COLO829 (cell line): Measurements from ENCODE around the gene HTR3A.

Experiments used
- DNase-seq: peaks from one replicate; pipeline ENCODE4 v3.0.0; 2012; ENCODE audit warnings: low spot score

HTR3A gene

GRCh38 chr11:114019046-114019445, 44.1 kb downstream of the HTR3A start:
- no peak for DNase-seq

GRCh38 chr11:114019574-114019973, 44.7 kb downstream of the HTR3A start:
- DNase-seq: no peak

GRCh38 chr11:114025329-114025907, 50.5 kb downstream of the HTR3A start:
- no peak for DNase-seq

GRCh38 chr11:114026355-114026754, 51.4 kb downstream of the HTR3A start:
- no peak for DNase-seq

- no peak for DNase-seq
Observed at GRCh38 chr11:114027391-114027790, 52.5 kb downstream of the HTR3A start.

- no peak for DNase-seq
Observed at GRCh38 chr11:114027926-114028325, 53.0 kb downstream of the HTR3A start.

GRCh38 chr11:114031246-114031966, 56.5 kb downstream of the HTR3A start:
- DNase-seq: no peak

- no peak for DNase-seq
Observed at GRCh38 chr11:114031967-114032320, 57.0 kb downstream of the HTR3A start.

- no peak for DNase-seq
Observed at GRCh38 chr11:114033066-114033465, 58.2 kb downstream of the HTR3A start.

GRCh38 chr11:114033572-114033971, 58.7 kb downstream of the HTR3A start:
- no peak for DNase-seq

GRCh38 chr11:114034956-114035355, 60.0 kb downstream of the HTR3A start:
- no peak for DNase-seq

- DNase-seq: peak; percentile 8
Observed at GRCh38 chr11:114036147-114036811, 61.4 kb downstream of the HTR3A start.

- DNase-seq: no peak
Observed at GRCh38 chr11:114036958-114037357, 62.0 kb downstream of the HTR3A start.

GRCh38 chr11:114039551-114039950, 64.6 kb downstream of the HTR3A start:
- no peak for DNase-seq
